CD4-positive, alpha-beta T cell treated with Interleukin-12 subunit alpha and Interleukin-12 subunit beta, for 1 hour (primary cell): ENCODE measurements around the gene SLC25A52.
"Not testable (repeated sequence)": the region's sequence is repeated elsewhere in the genome, so short reads cannot be mapped to it uniquely, and the experiment has no call there.

Experiments used
- DNase-seq: peaks from one replicate; pipeline ENCODE4 v3.0.0-alpha.2; 2020

SLC25A52 gene

GRCh38 chr18:31760695-31761094 is at the start of gene SLC25A52:
Gene SLC25A52 (minus strand): TSS chr18:31760880. CDS start chr18:31760661, 219 bp downstream.
- DNase-seq, result no peak

DNA sequence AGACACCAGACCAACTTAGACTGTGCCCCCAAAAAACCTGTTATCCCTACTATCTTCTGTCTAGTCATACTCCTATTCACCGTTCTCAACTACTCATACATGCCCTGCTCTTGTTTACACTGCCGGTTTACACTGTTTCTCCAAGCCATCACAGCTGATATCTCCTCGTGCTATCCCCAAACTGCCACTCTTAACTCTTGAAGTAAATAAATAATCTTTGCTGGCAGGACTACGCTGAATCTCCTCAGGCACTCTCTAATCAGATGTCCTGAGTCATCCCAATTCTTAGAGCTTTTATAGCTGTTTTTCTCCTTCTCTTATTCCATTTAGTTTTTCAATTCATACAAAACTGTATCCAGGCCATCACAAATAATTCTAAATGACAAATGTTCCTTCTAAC is 48.4 kb upstream of the SLC25A52 start:
- not testable (repeated sequence) for DNase-seq

- no peak for DNase-seq
These were observed 40.4 kb upstream of the SLC25A52 start for GRCh38 chr18:31801078-31801477.

- DNase-seq, result not testable (repeated sequence)
These were observed 38.6 kb upstream of the SLC25A52 start for GRCh38 chr18:31799257-31799656.

DNA sequence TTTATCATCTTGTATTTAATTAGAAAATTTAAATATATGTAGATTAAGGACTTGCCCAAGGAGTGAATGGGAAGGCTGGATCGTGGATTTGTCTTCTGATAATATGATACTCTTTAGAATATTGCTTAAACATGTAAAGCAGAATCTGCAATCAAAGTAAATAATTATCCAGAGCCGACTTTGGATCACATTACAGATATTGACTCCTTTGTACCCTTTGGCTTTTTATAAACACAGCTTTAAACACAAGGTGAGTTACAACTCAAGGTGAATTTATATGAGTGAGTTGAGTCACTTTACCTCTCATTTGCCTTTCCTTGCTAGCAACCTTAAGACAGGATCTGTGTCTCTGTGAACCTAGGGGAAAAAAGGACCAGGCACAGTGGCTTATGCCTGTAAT is 37.7 kb upstream of the SLC25A52 start:
- no peak for DNase-seq

DNA sequence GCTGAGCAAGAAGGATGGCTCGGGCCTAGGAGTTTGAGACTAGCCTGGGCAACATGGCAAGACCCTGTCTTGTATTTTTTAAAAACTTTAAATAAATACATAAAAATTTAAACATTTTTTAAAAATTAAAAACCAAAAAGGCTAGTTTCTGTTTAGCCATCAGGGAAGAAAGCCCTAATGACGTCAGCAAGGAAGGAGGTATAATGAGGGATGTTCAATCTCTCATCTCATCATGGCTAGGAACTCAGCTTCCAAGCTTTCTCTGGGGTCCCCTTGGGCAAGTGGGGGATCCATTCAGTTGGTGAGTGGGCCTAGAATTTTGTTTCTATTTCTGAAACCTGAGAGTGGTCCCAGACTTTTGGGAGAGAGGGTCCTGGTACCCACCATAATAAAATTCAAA is 35.1 kb upstream of the SLC25A52 start:
- no peak for DNase-seq

DNA sequence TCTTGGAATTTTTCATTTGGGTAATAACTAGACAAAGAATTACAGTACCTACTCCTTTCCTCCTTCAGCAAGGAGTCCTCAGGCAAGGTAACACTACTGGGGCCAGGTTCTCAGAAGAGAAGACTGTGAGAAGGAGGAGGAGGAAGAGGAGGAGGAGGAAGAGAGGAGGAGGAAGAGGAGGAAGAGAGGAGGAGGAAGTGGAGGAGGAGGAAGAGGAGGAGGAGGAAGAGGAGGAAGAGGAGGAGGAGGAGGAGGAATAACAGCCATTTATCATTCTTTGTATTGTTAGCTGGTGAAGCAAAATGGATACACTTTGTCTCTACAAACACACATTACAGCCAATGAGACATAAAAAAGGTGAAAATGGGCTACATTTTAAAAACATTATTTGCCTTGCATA is 32.9 kb upstream of the SLC25A52 start:
- no peak for DNase-seq

DNA sequence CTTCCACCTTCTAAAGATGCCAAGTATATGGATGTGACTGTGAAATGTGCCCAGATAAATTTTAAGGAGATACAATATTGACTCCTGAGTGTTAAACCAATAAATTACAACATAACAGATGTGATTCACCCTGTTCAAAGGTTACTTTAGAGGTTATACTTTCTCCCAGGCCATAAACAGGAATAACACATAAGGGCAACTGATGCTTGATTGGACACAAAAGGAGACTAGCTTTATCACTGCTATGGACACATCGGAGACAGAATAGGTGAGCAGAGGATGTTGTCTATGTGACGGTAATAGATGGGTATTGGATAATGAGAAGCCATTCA is 31.9 kb upstream of the SLC25A52 start:
- DNase-seq, result no peak

DNA sequence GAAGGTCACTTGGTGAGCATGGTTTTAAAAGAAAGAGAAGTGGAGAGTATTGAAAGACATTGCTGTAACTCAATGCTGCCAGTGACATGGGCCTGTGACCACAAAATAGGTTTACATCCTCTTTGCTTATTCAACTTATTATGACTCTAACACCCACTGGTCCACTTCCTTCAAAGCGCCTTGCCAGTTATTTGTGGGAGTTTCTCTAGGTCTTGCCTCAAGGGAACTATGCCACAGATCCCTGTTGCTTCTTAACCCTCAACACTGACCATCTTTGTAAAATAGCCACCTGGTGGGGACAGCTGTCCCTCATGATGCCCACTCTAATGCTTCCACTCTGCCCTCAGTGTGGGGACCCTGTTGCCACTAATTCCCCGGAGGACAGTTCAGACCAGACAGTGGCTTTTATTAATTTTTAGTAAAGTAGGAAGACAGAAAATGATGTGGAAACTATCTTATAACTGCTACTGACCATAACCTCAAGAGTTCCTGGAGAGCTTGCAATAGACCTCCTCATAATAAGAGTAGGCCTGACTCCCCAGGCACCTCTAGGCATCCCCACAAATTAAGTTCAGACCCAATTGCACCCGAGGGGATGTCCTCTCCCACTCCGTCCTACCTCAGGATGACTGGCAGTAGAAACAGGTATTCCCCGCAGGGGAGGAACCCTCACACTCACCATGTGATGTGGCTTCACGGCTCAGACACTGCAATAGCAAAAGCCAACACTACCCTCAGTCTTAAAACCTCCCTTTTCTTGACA is 31.3 kb upstream of the SLC25A52 start:
- no peak for DNase-seq

DNA sequence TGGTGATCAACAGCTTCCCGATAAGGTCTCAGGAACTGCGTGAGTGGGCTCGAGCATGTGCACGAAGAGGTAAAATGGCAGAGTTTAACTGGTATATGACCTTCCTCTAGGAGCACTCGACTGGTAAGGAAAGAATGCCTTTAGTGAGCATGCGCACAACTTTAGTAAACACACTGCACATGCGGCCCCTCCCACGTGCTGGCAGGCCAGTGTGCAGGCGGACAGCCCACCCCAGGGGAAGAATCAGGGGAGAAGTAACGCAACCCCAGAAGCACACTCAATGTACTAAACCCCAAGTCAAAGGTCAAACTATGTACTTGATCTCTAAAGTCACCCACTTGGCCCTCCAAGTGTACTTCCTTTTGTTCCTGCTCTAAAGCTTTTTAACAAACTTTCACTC is 28.7 kb upstream of the SLC25A52 start:
- no peak for DNase-seq

- DNase-seq, result no peak
These were observed 22.4 kb upstream of the SLC25A52 start for GRCh38 chr18:31783059-31783458.

- DNase-seq, result no peak
These were observed 17.8 kb upstream of the SLC25A52 start for GRCh38 chr18:31778391-31778950.

DNA sequence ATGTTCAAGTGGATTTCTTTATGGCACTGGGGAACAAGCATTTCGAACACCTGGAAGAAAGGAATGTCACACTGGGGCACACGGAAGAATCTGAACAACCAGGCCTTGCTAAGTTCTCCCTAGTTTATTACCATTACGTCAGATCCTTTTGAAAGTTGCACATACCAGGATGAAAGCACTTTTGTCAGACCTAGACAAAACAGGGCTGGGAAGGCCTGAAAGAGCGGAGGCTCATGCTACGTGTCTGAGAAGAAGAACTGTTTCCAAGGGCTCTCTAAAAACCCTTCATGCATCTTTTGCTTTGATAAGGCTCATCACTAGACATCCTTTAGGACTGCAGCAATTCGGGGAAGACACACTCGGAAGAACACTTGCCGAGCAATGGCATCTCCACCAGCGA is 15.4 kb upstream of the SLC25A52 start:
- DNase-seq, result no peak

- DNase-seq, result no peak
These were observed 14.3 kb upstream of the SLC25A52 start for GRCh38 chr18:31774962-31775361.

- no peak for DNase-seq
These were observed 13.8 kb upstream of the SLC25A52 start for GRCh38 chr18:31774477-31774785.

GRCh38 chr18:31773774-31774476 is 13.2 kb upstream of the SLC25A52 start:
- no peak for DNase-seq

GRCh38 chr18:31772699-31773098 is 12.0 kb upstream of the SLC25A52 start:
- DNase-seq, result no peak

- DNase-seq, result no peak
These were observed 10.4 kb downstream of the SLC25A52 start for GRCh38 chr18:31750273-31750672.

DNA sequence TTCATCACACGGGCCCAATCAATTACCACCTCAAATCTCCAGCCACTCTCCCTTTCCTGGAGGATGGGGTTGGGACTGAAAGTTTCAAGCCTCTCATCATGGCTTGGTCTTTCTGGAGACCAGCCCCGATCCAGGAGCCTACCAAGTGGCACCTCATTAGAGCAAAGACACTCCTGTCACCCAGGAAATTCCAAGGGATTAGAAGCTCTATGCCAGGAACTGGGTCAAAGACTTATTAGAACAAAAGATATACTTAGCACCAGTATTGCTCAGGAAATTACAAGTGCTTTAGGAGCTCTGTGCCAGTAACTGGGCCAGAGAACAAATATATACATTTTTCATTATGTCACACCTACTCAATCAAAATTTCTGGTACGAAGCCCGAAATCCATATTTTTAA is 14.3 kb downstream of the SLC25A52 start:
- DNase-seq, result no peak

- DNase-seq, result no peak
These were observed 16.2 kb downstream of the SLC25A52 start for GRCh38 chr18:31744321-31745067.

GRCh38 chr18:31743600-31743999 is 17.1 kb downstream of the SLC25A52 start:
- DNase-seq, result not testable (repeated sequence)

- peak; percentile 60 for DNase-seq
These were observed 19.5 kb downstream of the SLC25A52 start for GRCh38 chr18:31741097-31741735.

- DNase-seq, result no peak
These were observed 20.5 kb downstream of the SLC25A52 start for GRCh38 chr18:31740180-31740579.
